Renal cortical epithelial cell (primary cell): ENCODE results near the gene DDB1. TPM values are rescaled to one million over a fixed set of nuclear protein-coding genes. Genes with fewer than 3 reads are reported as not detected.

ENCODE experiments used
- DNase-seq: peaks from one replicate; pipeline ENCODE4 v3.0.0-alpha.2; 2011; ENCODE audit warnings: low read depth
- total RNA-seq: library from RNA; depleted of rRNA; stranded (reverse); fragments of >200 nt; gene quantifications from 2 replicates; pipeline ENCODE4 v1.2.3, GENCODE V29; 2014

The DDB1 gene
- total RNA-seq, 1 donor from 2014 or later = 281 TPM

- no peak for DNase-seq
Observed at GRCh38 chr11:61297341-61297740, 35.6 kb downstream of the DDB1 start.

- no peak for DNase-seq
Observed at GRCh38 chr11:61295596-61295926, 37.3 kb downstream of the DDB1 start.

GRCh38 chr11:61294717-61295595, 37.9 kb downstream of the DDB1 start, which contains the start of gene VWCE:
TSS of gene VWCE (minus strand) at chr11:61295316. CDS start at chr11:61295037, 279 bp downstream.
- DNase-seq = no peak

GRCh38 chr11:61293867-61294716, 38.8 kb downstream of the DDB1 start:
- DNase-seq = no peak

- no peak for DNase-seq
Observed at GRCh38 chr11:61292356-61292755, 40.5 kb downstream of the DDB1 start.

- DNase-seq = no peak
Observed at GRCh38 chr11:61290905-61291690, 41.8 kb downstream of the DDB1 start.

GRCh38 chr11:61287338-61287977, 45.4 kb downstream of the DDB1 start:
- no peak for DNase-seq

GRCh38 chr11:61283613-61284012, 49.3 kb downstream of the DDB1 start:
- DNase-seq = no peak

GRCh38 chr11:61281581-61282250, 51.2 kb downstream of the DDB1 start:
- DNase-seq = no peak

GRCh38 chr11:61280883-61281580, 51.9 kb downstream of the DDB1 start:
- DNase-seq = no peak

GRCh38 chr11:61279934-61280659, 52.8 kb downstream of the DDB1 start:
- no peak for DNase-seq

GRCh38 chr11:61278001-61278470, 54.9 kb downstream of the DDB1 start:
- no peak for DNase-seq

GRCh38 chr11:61277186-61278000, 55.5 kb downstream of the DDB1 start:
- no peak for DNase-seq

GRCh38 chr11:61275191-61275590, 57.7 kb downstream of the DDB1 start:
- no peak for DNase-seq

GRCh38 chr11:61274084-61274483, 58.8 kb downstream of the DDB1 start:
- no peak for DNase-seq

GRCh38 chr11:61273178-61274078, 59.5 kb downstream of the DDB1 start:
- peak; percentile 27 for DNase-seq

GRCh38 chr11:61272731-61273130, 60.2 kb downstream of the DDB1 start:
- no peak for DNase-seq
